Mammary epithelial cell (primary cell): ENCODE measurements around the gene RBPJL.

Experiments
- EZH2 ChIP-seq: IDR thresholded peaks from 2 replicates; pipeline ENCODE4 v1.6.1; 2012; ENCODE audit warnings: low read length, inconsistent platforms, borderline replicate concordance
- TF ChIP-seq, protein P1 (sequence below), 2 donors: IDR thresholded peaks in 1 of 2; conservative IDR thresholded peaks in 1 of 2; 2 replicates each; pipeline ENCODE4 v1.5.1; 2011 to 2012; ENCODE audit warnings: inconsistent platforms in 2 of 2, low read length in 2 of 2, mild to moderate bottlenecking in 2 of 2, control low read depth in 1 of 2, low read depth in 1 of 2; ENCODE audit not compliant: insufficient read depth in 1 of 2; ENCODE audit errors: extremely low read depth in 1 of 2

DNA sequence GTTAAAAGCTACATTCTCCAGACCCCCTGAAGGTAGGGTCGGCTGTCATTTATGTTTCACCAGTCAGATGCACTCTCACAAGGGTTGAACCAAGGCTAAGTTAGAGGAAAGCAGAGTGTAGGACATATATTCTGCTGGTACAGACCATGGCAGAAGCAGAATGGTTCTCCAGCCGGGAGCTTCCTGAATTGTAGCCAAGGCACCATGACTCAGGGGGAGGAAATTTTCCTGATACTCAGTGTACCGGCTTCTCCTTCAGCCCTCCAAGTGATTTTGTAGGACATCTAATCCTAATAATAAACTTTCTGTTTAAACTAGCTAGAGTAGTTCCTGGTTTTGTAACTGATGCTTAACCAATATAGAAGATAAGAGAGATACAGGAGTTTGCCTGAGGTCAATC, 38.1 kb upstream of the RBPJL start:
- TF ChIP-seq, protein P1, sequence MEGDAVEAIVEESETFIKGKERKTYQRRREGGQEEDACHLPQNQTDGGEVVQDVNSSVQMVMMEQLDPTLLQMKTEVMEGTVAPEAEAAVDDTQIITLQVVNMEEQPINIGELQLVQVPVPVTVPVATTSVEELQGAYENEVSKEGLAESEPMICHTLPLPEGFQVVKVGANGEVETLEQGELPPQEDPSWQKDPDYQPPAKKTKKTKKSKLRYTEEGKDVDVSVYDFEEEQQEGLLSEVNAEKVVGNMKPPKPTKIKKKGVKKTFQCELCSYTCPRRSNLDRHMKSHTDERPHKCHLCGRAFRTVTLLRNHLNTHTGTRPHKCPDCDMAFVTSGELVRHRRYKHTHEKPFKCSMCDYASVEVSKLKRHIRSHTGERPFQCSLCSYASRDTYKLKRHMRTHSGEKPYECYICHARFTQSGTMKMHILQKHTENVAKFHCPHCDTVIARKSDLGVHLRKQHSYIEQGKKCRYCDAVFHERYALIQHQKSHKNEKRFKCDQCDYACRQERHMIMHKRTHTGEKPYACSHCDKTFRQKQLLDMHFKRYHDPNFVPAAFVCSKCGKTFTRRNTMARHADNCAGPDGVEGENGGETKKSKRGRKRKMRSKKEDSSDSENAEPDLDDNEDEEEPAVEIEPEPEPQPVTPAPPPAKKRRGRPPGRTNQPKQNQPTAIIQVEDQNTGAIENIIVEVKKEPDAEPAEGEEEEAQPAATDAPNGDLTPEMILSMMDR (conservative IDR thresholded peaks at IDR 0.05 in 1 of 2, IDR thresholded peaks at IDR 0.05 in 1 of 2; ENCODE audit: extremely low read depth in 1 of 2, insufficient read depth in 1 of 2, low read depth in 1 of 2, low read length in 2 of 2): no peak
- TF ChIP-seq EZH2: no peak
